Fibroblast of pulmonary artery (primary cell): Measurements from ENCODE around the gene LDB2.

Experiments
- DNase-seq: peaks from one replicate; pipeline ENCODE4 v3.0.0-alpha.2; 2010; ENCODE audit warnings: low read depth
- H3K4me3 ChIP-seq: replicated peaks from 2 replicates; pipeline ENCODE4 v1.5.1; 2011; ENCODE audit warnings: low read depth, mild to moderate bottlenecking, control low read depth, low read length, moderate library complexity
- TF ChIP-seq, protein P1 (sequence below): IDR thresholded peaks from 2 replicates; pipeline ENCODE4 v1.5.1; 2011; ENCODE audit warnings: mild to moderate bottlenecking, control low read depth, low read length, inconsistent platforms; ENCODE audit errors: missing control alignments

The LDB2 gene

GRCh38 chr4:16692524-16692923 lies 205.9 kb downstream of the LDB2 start:
- TF ChIP-seq, protein P1, sequence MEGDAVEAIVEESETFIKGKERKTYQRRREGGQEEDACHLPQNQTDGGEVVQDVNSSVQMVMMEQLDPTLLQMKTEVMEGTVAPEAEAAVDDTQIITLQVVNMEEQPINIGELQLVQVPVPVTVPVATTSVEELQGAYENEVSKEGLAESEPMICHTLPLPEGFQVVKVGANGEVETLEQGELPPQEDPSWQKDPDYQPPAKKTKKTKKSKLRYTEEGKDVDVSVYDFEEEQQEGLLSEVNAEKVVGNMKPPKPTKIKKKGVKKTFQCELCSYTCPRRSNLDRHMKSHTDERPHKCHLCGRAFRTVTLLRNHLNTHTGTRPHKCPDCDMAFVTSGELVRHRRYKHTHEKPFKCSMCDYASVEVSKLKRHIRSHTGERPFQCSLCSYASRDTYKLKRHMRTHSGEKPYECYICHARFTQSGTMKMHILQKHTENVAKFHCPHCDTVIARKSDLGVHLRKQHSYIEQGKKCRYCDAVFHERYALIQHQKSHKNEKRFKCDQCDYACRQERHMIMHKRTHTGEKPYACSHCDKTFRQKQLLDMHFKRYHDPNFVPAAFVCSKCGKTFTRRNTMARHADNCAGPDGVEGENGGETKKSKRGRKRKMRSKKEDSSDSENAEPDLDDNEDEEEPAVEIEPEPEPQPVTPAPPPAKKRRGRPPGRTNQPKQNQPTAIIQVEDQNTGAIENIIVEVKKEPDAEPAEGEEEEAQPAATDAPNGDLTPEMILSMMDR: no peak
- H3K4me3 ChIP-seq: no peak overlapping the region
- DNase-seq: no peak

GRCh38 chr4:16692046-16692445 lies 206.4 kb downstream of the LDB2 start:
- TF ChIP-seq, protein P1: no peak

GRCh38 chr4:16691450-16691849 lies 207.0 kb downstream of the LDB2 start:
- no peak overlapping the region for H3K4me3 ChIP-seq
- DNase-seq: no peak
- TF ChIP-seq, protein P1: no peak

More at GRCh38 chr4:16692046-16692445, 206.4 kb downstream of the LDB2 start:
- H3K4me3 ChIP-seq: no peak overlapping the region
- no peak for DNase-seq

GRCh38 chr4:16687845-16688244 lies 210.6 kb downstream of the LDB2 start:
- no peak overlapping the region for H3K4me3 ChIP-seq
- TF ChIP-seq, protein P1: no peak
- no peak for DNase-seq

- no peak for DNase-seq
- no peak overlapping the region for H3K4me3 ChIP-seq
These were observed 211.4 kb downstream of the LDB2 start for GRCh38 chr4:16687011-16687410.

GRCh38 chr4:16686195-16686594 lies 212.2 kb downstream of the LDB2 start:
- DNase-seq: peak; percentile 90
- H3K4me3 ChIP-seq: no peak overlapping the region
- TF ChIP-seq, protein P1: no peak

More at GRCh38 chr4:16687011-16687410, 211.4 kb downstream of the LDB2 start:
- TF ChIP-seq, protein P1: no peak

DNA sequence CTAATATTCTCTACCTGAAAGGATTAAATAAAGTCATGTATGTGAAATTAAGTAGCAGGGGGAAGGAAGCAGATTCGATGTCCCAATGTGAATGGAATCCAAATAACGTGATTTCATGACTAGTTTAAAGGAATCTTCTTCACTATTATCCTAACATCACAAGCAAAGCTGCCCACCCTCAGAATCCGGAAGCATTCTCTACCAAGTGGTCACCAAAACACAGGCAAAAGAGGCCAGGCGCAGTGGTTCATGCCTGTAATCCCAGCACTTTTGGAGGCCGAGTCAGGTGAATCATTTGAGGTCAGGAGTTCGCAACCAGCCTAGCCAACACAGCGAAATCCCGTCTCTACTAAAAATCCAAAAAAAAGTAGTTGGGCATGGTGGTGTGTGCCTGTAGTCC lies 212.9 kb downstream of the LDB2 start:
- no peak overlapping the region for H3K4me3 ChIP-seq
- TF ChIP-seq, protein P1: no peak
- no peak for DNase-seq
